HepG2 (cell line): Measurements from ENCODE around the gene TYMP. TPM values are rescaled to one million over a fixed set of nuclear protein-coding genes. Genes with fewer than 3 reads are reported as not detected.
A peak's percentile ranks its signal among the peaks of the same experiment; 100 is the strongest.

Experiments
- CHD4 ChIP-seq: fragments of 200-600 bp; sonication (generic); IDR thresholded peaks from 2 replicates; pipeline ENCODE4 v1.7.0; 2017; ENCODE audit warnings: mild to moderate bottlenecking, low read length, borderline replicate concordance
- ELF1 ChIP-seq: sonication (generic); formaldehyde crosslinking; IDR thresholded peaks from 2 replicates; pipeline ENCODE4 v1.4.0; 2020; ENCODE audit warnings: missing genetic modification reagents
- GMEB1 ChIP-seq: sonication (generic); formaldehyde crosslinking; IDR thresholded peaks from 2 replicates; pipeline ENCODE4 v1.5.1; 2020; ENCODE audit warnings: missing genetic modification reagents, mild to moderate bottlenecking, borderline replicate concordance
- JARID2 ChIP-seq: sonication (generic); formaldehyde crosslinking; IDR thresholded peaks from 2 replicates; pipeline ENCODE4 v1.8.1; 2023; ENCODE audit warnings: missing genetic modification reagents, inconsistent platforms; ENCODE audit not compliant: insufficient replicate concordance
- MAFF ChIP-seq: IDR thresholded peaks from 2 replicates; pipeline ENCODE4 v1.6.1; 2011; ENCODE audit warnings: low read depth, low read length, improper control_type of control experiment
- NR2F2 ChIP-seq: IDR thresholded peaks from 2 replicates; pipeline ENCODE4 v1.6.1; 2012; ENCODE audit warnings: low read depth, inconsistent platforms, borderline replicate concordance
- TEAD2 ChIP-seq: sonication (generic); formaldehyde crosslinking; IDR thresholded peaks from 2 replicates; pipeline ENCODE4 v1.9.0; 2021; ENCODE audit warnings: missing genetic modification reagents
- TRIM24 ChIP-seq: sonication (generic); formaldehyde crosslinking; IDR thresholded peaks from 2 replicates; pipeline ENCODE4 v1.8.0; 2022; ENCODE audit warnings: mild to moderate bottlenecking, missing genetic modification reagents
- U2AF1 ChIP-seq: fragments of 200-400 bp; formaldehyde crosslinking; optimal IDR thresholded peaks from 2 replicates; pipeline ENCODE3; 2017; ENCODE audit warnings: mild to moderate bottlenecking, low read depth, low read length
- ZNF275 ChIP-seq: sonication (generic); formaldehyde crosslinking; IDR thresholded peaks from 2 replicates; pipeline ENCODE4 v1.8.0; 2022; ENCODE audit warnings: missing genetic modification reagents, mild to moderate bottlenecking, inconsistent platforms, borderline replicate concordance
- ZNF556 ChIP-seq: sonication (generic); formaldehyde crosslinking; IDR thresholded peaks from 2 replicates; pipeline ENCODE4 v1.4.0; 2020; ENCODE audit warnings: mild to moderate bottlenecking, missing genetic modification reagents, borderline replicate concordance
- ZNF672 ChIP-seq: sonication (generic); formaldehyde crosslinking; IDR thresholded peaks from 2 replicates; pipeline ENCODE4 v1.8.1; 2022; ENCODE audit warnings: missing genetic modification reagents
- ZNF784 ChIP-seq: sonication (generic); formaldehyde crosslinking; IDR thresholded peaks from 2 replicates; pipeline ENCODE4 v1.5.1; 2020; ENCODE audit warnings: missing genetic modification reagents, mild to moderate bottlenecking, borderline replicate concordance
- ZNF790 ChIP-seq: sonication (generic); formaldehyde crosslinking; IDR thresholded peaks from 2 replicates; pipeline ENCODE4 v1.8.0; 2022; ENCODE audit warnings: missing genetic modification reagents, mild to moderate bottlenecking, borderline replicate concordance
- ZSCAN25 ChIP-seq: sonication (generic); formaldehyde crosslinking; IDR thresholded peaks from 2 replicates; pipeline ENCODE4 v1.8.0; 2022; ENCODE audit warnings: mild to moderate bottlenecking, missing genetic modification reagents
- polyA plus RNA-seq, 8 experiments: library from polyadenylated mRNA; depleted of rRNA in 3 of 8; stranded (reverse) in 7 of 8; unstranded in 1 of 8; fragments of >200 nt; fragmentation: Illumina TruSeq in 4 of 8; extraction: Trizol in 4 of 8; gene quantifications; 2 replicates each; pipeline versions ENCODE4 v1.2.1 to v1.2.3, GENCODE V29; 2011 to 2016; ENCODE audit warnings: low read depth in 4 of 8, missing spikeins in 1 of 8, mixed read lengths in 1 of 8; ENCODE audit not compliant: insufficient read depth in 1 of 8
- total RNA-seq, 5 experiments: library from RNA; depleted of rRNA; stranded (reverse); fragments of >200 nt; fragmentation: Illumina TruSeq; extraction: Trizol; gene quantifications; 2 replicates each; pipeline ENCODE4 v1.2.3, GENCODE V29; 2016; ENCODE audit warnings: low read depth in 1 of 5
- TF ChIP-seq, protein P1 (sequence below): IDR thresholded peaks from 2 replicates; pipeline ENCODE4 v1.6.1; 2016; ENCODE audit warnings: missing compliant biosample characterization, missing genetic modification reagents, borderline replicate concordance
- TF ChIP-seq, protein P2 (sequence below), 2 experiments: IDR thresholded peaks; 2 replicates each; pipeline ENCODE4 v1.6.1; 2011 to 2012; ENCODE audit warnings: low read length in 2 of 2, borderline replicate concordance in 1 of 2, low read depth in 1 of 2, mild to moderate bottlenecking in 1 of 2, moderate library complexity in 1 of 2
- TF ChIP-seq, protein P3 (sequence below): sonication (generic); formaldehyde crosslinking; IDR thresholded peaks from 2 replicates; pipeline ENCODE4 v1.4.0; 2020; ENCODE audit warnings: missing genetic modification reagents; ENCODE audit errors: not compliant biosample characterization

The TYMP gene
- total and polyA plus RNA-seq, 2 of the 13 experiments (the other 11 are each of a cell fraction or from before 2014, with no cell fraction given), result 3.9 to 4.3 TPM

DNA sequence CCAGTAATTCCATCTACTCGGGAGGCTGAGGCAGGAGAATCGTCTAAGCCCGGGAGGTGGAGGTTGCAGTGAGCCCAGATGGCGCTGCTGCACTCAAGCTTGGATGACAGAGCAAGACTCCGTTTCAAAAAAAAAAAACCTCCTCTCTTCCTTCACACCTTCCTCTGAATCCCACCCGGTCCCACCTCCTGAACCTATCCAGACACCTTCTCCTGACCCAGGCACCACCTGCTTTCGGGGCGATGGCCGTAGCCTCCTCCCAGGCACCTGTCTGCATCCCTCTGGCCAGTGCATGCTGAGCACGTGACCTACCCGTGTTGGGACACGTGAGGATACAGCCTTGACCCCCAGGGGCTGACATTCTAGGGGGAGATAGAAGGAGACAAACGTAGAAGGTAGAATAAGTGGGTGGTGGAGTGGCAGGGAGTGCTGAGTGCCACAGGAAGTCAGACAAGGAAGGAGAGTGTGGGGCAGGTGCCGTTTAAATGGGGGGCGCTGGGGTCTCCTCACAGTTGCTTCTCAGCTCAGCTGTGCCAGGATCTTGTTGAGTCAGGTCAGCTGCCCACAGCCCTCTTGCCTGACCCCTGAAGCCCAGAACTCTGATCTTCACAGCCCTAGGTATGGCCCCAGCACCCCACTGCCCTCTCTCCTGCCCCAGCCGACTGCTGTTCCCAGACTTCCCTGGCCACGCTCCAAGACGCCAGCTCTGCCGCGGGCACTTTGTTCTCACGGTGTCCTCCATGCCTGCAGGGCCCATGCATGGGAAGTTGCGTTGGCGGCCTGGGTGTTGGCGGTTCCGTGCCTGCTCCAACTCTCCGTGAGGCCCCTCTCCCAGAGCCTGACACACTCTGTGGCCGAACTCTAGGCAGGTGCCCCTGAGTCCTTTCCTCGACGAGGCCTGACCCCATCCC lies 44.3 kb downstream of the TYMP start (continued):
- TF ChIP-seq, protein P1, sequence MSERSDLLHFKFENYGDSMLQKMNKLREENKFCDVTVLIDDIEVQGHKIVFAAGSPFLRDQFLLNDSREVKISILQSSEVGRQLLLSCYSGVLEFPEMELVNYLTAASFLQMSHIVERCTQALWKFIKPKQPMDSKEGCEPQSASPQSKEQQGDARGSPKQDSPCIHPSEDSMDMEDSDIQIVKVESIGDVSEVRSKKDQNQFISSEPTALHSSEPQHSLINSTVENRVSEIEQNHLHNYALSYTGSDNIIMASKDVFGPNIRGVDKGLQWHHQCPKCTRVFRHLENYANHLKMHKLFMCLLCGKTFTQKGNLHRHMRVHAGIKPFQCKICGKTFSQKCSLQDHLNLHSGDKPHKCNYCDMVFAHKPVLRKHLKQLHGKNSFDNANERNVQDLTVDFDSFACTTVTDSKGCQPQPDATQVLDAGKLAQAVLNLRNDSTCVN (CRISPR knock-in tag), result no peak
- TF ChIP-seq, protein P2, sequence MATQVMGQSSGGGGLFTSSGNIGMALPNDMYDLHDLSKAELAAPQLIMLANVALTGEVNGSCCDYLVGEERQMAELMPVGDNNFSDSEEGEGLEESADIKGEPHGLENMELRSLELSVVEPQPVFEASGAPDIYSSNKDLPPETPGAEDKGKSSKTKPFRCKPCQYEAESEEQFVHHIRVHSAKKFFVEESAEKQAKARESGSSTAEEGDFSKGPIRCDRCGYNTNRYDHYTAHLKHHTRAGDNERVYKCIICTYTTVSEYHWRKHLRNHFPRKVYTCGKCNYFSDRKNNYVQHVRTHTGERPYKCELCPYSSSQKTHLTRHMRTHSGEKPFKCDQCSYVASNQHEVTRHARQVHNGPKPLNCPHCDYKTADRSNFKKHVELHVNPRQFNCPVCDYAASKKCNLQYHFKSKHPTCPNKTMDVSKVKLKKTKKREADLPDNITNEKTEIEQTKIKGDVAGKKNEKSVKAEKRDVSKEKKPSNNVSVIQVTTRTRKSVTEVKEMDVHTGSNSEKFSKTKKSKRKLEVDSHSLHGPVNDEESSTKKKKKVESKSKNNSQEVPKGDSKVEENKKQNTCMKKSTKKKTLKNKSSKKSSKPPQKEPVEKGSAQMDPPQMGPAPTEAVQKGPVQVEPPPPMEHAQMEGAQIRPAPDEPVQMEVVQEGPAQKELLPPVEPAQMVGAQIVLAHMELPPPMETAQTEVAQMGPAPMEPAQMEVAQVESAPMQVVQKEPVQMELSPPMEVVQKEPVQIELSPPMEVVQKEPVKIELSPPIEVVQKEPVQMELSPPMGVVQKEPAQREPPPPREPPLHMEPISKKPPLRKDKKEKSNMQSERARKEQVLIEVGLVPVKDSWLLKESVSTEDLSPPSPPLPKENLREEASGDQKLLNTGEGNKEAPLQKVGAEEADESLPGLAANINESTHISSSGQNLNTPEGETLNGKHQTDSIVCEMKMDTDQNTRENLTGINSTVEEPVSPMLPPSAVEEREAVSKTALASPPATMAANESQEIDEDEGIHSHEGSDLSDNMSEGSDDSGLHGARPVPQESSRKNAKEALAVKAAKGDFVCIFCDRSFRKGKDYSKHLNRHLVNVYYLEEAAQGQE (IDR thresholded peaks at IDR 0.05; ENCODE audit: borderline replicate concordance in 1 of 2, low read depth in 1 of 2, low read length in 2 of 2), result no peak
- TF ChIP-seq ZNF790 (CRISPR knock-in tag) (no peak), NR2F2 (no peak), ZSCAN25 (CRISPR knock-in tag) (0 out of 2 replicates have a peak, but pooled peaks have one; percentile 14), MAFF (no peak), ZNF784 (CRISPR knock-in tag) (peak; percentile 48; the same call in 1 of the 2 replicates), CHD4 (no peak), ELF1 (CRISPR knock-in tag) (no peak), TEAD2 (CRISPR knock-in tag) (no peak), ZNF275 (CRISPR knock-in tag) (no peak), GMEB1 (CRISPR knock-in tag) (no peak), ZNF672 (CRISPR knock-in tag) (no peak), TRIM24 (CRISPR knock-in tag) (no peak), U2AF1 (no peak), JARID2 (CRISPR knock-in tag) (no peak), ZNF556 (0 out of 2 replicates have a peak, but pooled peaks have one; percentile 10)
- TF ChIP-seq, protein P3, sequence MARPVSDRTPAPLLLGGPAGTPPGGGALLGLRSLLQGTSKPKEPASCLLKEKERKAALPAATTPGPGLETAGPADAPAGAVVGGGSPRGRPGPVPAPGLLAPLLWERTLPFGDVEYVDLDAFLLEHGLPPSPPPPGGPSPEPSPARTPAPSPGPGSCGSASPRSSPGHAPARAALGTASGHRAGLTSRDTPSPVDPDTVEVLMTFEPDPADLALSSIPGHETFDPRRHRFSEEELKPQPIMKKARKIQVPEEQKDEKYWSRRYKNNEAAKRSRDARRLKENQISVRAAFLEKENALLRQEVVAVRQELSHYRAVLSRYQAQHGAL, result no peak
